T-helper 17 cell (primary cell): ENCODE results near the gene HFE. TPM values are rescaled to one million over a fixed set of nuclear protein-coding genes. Genes with fewer than 3 reads are reported as not detected.
"Not testable (repeated sequence)": the region's sequence is repeated elsewhere in the genome, so short reads cannot be mapped to it uniquely, and the experiment has no call there.

Experiments
- ATAC-seq: fragments of 150-1000 bp; cut with Tn5 transposase; 2 replicates; pipeline ENCODE4 v1.10.0; 2021; ENCODE audit warnings: mild to moderate bottlenecking, moderate library complexity
- DNase-seq, 3 donors: peaks; one replicate each; pipeline versions ENCODE4 v3.0.0 to v3.0.0-alpha.2; 2020 to 2021
- H3K9me3 ChIP-seq: one replicate; pipeline ENCODE4 v1.7.0; 2013; ENCODE audit warnings: low read length, mild to moderate bottlenecking; ENCODE audit not compliant: control insufficient read depth, poor library complexity, severe bottlenecking
- H3K27ac Mint-ChIP-seq: one replicate; pipeline ENCODE4 v1.8.0; 2022; ENCODE audit warnings: mild to moderate bottlenecking, moderate library complexity, mixed read lengths
- H3K27me3 Mint-ChIP-seq: one replicate; pipeline ENCODE4 v1.8.0; 2022; ENCODE audit warnings: mixed read lengths
- H3K36me3 Mint-ChIP-seq: one replicate; pipeline ENCODE4 v1.8.0; 2022; ENCODE audit warnings: low read depth, mixed read lengths
- H3K4me1 Mint-ChIP-seq: one replicate; pipeline ENCODE4 v1.8.0; 2022; ENCODE audit warnings: mild to moderate bottlenecking, mixed read lengths
- H3K4me3 Mint-ChIP-seq: one replicate; pipeline ENCODE4 v1.8.0; 2022; ENCODE audit warnings: mild to moderate bottlenecking, moderate library complexity, mixed read lengths
- total RNA-seq, 4 donors: library from RNA in 2 of 4; stranded (reverse) in 2 of 4; gene quantifications; one replicate each; pipeline ENCODE4 v1.2.3 and lab custom pipeline; 2022 to 2026

The HFE gene
- total RNA-seq, 2 donors from 2014 or later, result 1.2 to 2.4 TPM

DNA sequence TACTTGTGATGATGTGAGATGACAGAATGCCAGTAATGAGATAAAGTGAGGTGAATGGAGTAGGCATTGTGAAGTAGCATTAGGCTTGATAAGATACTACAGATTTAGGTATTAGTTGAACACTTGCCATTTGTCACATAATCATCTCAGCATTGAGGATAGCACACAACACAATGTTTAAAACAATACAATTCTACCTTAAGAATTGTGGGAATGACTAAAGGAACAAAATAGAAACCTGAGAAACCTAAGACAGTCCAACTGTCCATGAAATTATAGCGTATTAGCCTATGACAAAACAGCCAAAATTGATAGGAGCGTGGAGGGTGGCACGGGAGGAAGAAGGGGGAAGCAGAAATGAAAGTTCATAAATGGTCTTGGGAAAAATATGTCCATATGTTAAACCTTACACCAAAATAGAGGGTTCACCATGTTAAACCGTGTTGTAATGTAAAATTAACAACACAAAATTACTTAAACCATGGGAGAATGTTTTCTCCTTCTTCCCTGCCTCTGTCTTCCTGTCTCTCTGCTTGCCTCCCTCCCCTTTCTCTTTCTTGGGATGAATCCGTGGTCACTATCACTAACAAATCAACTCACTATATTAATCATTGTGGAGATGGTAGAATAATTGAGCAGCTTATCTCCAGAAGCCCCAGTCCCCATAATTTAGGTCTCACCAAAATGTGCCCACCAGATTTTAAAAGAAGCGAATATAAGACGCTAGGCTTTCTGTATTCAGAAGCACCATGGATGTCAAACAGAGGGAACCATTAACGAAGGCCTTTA, 33.0 kb upstream of the HFE start:
- H3K27me3 Mint-ChIP-seq, result no peaks in the 10 kb centered on the region
- H3K9me3 ChIP-seq, result no peaks in the 10 kb centered on the region
- peak overlapping the region; percentile 96 for H3K4me3 Mint-ChIP-seq
- no peaks in the 10 kb centered on the region for H3K36me3 Mint-ChIP-seq
- ATAC-seq, result no peak
- peak overlapping the region; percentile 97 for H3K27ac Mint-ChIP-seq
- no peak for DNase-seq
- peaks cover 23% of the 10 kb centered on the region for H3K4me1 Mint-ChIP-seq

GRCh38 chr6:26054781-26055718, 32.2 kb upstream of the HFE start:
- peaks cover 26% of the 10 kb centered on the region for H3K4me1 Mint-ChIP-seq
- H3K9me3 ChIP-seq, result no peaks in the 10 kb centered on the region
- H3K36me3 Mint-ChIP-seq, result peaks cover 2% of the 10 kb centered on the region
- ATAC-seq, result peak; percentile 74
- H3K27ac Mint-ChIP-seq, result peak overlapping the region; percentile 97
- DNase-seq, result peak; percentile 61 to 71 (median 69)
- no peaks in the 10 kb centered on the region for H3K27me3 Mint-ChIP-seq
- H3K4me3 Mint-ChIP-seq, result peak overlapping the region; percentile 96

DNA sequence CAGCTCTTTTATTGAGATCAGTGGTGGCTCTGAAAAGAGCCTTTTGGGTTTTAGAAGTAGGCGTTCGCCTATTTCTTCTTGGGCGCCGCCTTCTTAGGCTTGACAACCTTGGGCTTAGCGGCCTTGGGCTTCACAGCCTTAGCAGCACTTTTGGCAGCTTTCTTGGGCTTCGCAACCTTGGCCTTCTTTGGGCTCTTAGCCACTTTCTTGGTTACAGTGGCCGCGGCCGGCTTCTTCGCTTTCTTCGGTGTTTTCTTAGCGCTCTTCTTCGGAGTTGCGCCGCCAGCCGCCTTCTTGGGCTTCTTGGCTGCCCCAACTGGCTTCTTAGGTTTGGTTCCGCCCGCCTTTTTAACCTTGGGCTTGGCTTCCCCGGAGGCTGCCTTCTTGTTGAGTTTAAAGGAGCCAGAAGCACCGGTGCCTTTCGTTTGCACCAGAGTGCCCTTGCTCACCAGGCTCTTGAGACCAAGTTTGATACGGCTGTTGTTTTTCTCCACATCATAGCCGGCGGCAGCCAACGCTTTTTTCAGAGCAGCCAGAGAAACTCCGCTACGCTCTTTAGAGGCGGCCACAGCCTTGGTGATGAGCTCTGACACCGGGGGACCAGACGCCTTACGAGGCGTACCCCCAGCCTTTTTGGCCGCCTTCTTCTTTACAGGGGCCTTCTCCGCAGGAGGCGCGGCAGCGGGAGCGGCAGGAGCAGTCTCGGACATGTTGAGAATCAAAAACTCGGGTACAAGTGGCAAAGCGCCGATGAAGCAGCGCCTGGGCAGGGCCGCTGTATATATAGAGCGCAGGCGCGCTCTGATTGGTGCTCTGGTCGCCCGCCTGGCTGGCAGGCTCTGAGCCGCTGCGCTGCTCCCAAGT, 31.3 kb upstream of the HFE start:
- H3K9me3 ChIP-seq, result no peaks in the 10 kb centered on the region
- H3K27me3 Mint-ChIP-seq, result no peaks in the 10 kb centered on the region
- ATAC-seq, result peak; percentile 80
- peak overlapping the region; percentile 96 for H3K4me3 Mint-ChIP-seq
- peaks cover 2% of the 10 kb centered on the region for H3K36me3 Mint-ChIP-seq
- peak overlapping the region; percentile 97 for H3K27ac Mint-ChIP-seq
- DNase-seq, result peak; percentile 65 to 77 (median 65)
- peaks cover 26% of the 10 kb centered on the region for H3K4me1 Mint-ChIP-seq

GRCh38 chr6:26056583-26057350, 30.5 kb upstream of the HFE start:
- no peaks in the 10 kb centered on the region for H3K9me3 ChIP-seq
- Mint-ChIP-seq H3K4me1 (peaks cover 26% of the 10 kb centered on the region), H3K4me3 (peak overlapping the region; percentile 96), H3K36me3 (peaks cover 2% of the 10 kb centered on the region), H3K27ac (peak overlapping the region; percentile 97), H3K27me3 (no peaks in the 10 kb centered on the region)
- no peak for DNase-seq
- no peak for ATAC-seq

DNA sequence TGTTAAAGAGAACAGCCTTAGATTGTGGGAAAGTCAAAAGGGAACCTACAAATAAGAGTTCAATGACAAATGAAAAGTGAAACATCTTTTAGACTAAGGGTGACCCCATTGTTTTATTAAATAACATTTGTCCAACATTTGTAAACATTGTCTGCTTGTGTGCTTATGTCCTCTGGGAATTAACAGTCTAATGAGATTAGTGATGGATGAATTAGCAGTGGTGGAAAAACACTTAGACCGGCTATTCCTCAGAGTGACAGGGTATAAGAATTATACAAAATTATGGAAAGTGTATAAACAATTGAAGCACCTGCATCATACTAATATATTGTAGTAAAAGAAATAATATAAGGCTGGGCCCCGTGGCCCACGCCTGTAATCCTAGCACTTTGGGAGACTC, 29.3 kb upstream of the HFE start:
- H3K4me1 Mint-ChIP-seq, result peaks cover 26% of the 10 kb centered on the region
- DNase-seq, result no peak
- H3K27ac Mint-ChIP-seq, result peak overlapping the region; percentile 97
- ATAC-seq, result no peak
- H3K27me3 Mint-ChIP-seq, result no peaks in the 10 kb centered on the region
- no peak overlapping the region for H3K4me3 Mint-ChIP-seq
- peaks cover 2% of the 10 kb centered on the region for H3K36me3 Mint-ChIP-seq
- no peaks in the 10 kb centered on the region for H3K9me3 ChIP-seq

DNA sequence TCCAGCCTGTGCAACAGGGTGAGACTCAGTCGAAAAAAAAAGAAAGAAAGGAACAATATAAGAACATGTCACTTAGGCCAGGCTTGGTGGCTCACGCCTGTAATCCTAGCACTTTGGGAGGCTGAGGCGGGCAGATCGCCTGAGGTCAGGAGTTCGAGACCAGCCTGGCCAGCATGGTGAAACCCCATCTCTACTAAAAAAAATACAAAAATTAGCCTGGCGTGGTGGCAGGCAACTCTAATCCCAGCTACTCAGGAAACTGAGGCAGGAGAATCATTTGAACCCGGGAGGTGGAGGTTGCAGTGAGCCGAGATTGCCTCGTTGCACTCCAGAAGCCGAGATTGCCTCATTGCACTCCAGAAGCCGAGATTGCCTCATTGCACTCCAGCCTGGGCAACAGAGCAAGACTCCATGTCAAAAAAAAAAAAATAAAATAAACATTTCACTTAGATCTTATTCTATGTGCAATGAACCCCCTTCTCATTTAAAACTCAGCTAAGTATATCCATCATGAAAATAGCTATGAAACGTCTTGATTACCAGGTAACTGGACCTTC, 28.7 kb upstream of the HFE start:
- peaks cover 26% of the 10 kb centered on the region for H3K4me1 Mint-ChIP-seq
- H3K9me3 ChIP-seq, H3K36me3 Mint-ChIP-seq, DNase-seq, ATAC-seq, H3K27me3 Mint-ChIP-seq, H3K4me3 Mint-ChIP-seq, H3K27ac Mint-ChIP-seq: not testable (repeated sequence)

DNA sequence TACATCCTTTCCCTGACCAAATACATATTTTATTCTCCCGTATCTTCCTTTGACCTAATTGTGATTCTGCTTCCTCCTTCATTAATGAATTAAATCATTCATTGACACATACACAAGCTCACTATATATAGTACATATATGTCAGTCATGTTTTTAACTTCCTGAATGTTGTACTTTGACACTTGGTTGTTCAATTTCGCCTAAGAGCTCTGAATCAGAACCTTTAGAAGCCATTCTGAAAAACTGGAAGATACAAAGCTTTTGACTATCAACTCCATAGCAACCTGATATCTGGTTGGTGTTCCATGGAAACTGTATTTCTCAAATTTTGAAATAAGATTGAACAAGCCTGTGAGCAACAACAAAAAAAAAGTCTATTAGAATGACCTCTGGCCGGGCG, 27.3 kb upstream of the HFE start:
- Mint-ChIP-seq H3K4me3 (no peak overlapping the region), H3K36me3 (peaks cover 2% of the 10 kb centered on the region), H3K27ac (no peak overlapping the region), H3K27me3 (no peaks in the 10 kb centered on the region), H3K4me1 (peaks cover 15% of the 10 kb centered on the region)
- ATAC-seq (no peak), DNase-seq (no peak)
- H3K9me3 ChIP-seq, result no peaks in the 10 kb centered on the region

- H3K36me3 Mint-ChIP-seq, result peaks cover 2% of the 10 kb centered on the region
- peaks cover 4% of the 10 kb centered on the region for H3K4me1 Mint-ChIP-seq
- no peak overlapping the region for H3K4me3 Mint-ChIP-seq
- ATAC-seq (peak; percentile 67), DNase-seq (no peak)
- no peaks in the 10 kb centered on the region for H3K9me3 ChIP-seq
- no peak overlapping the region for H3K27ac Mint-ChIP-seq
- H3K27me3 Mint-ChIP-seq, result no peaks in the 10 kb centered on the region
These were observed 22.5 kb upstream of the HFE start for GRCh38 chr6:26064619-26065257.

GRCh38 chr6:26065952-26066380, 21.3 kb upstream of the HFE start:
- H3K36me3 Mint-ChIP-seq, result no peaks in the 10 kb centered on the region
- H3K27me3 Mint-ChIP-seq, result no peaks in the 10 kb centered on the region
- no peak overlapping the region for H3K27ac Mint-ChIP-seq
- no peak overlapping the region for H3K4me3 Mint-ChIP-seq
- H3K9me3 ChIP-seq, result no peaks in the 10 kb centered on the region
- peaks cover 3% of the 10 kb centered on the region for H3K4me1 Mint-ChIP-seq
- ATAC-seq (peak; percentile 98), DNase-seq (peak in 2 of 3 donors; percentile 24 to 32)

DNA sequence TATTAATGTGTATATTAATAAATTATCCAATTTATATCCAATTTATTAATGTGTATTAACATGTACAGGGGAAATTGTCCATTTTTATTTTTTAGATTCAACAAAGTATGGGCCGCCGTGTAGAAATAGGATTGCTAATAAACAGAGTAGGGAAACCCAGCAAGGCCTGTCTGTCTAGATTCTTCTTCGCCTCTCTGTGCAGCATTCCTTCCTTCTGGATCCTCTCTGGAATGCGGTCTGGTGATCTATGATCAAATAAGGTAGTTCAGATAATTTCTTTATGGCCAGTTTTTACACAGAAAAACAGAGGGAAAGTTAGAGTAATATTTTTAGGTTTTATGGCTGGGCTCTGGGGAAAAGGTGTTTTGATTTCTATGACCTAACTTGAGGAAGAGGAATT, 19.9 kb upstream of the HFE start:
- H3K36me3 Mint-ChIP-seq, result no peaks in the 10 kb centered on the region
- H3K27me3 Mint-ChIP-seq, result peaks cover 5% of the 10 kb centered on the region
- no peak for ATAC-seq
- DNase-seq, result no peak
- H3K9me3 ChIP-seq, result no peaks in the 10 kb centered on the region
- no peak overlapping the region for H3K4me3 Mint-ChIP-seq
- peaks cover 4% of the 10 kb centered on the region for H3K4me1 Mint-ChIP-seq
- no peak overlapping the region for H3K27ac Mint-ChIP-seq

- Mint-ChIP-seq H3K27ac (no peak overlapping the region), H3K36me3 (no peaks in the 10 kb centered on the region), H3K4me1 (peaks cover 4% of the 10 kb centered on the region), H3K4me3 (no peak overlapping the region), H3K27me3 (peaks cover 5% of the 10 kb centered on the region)
- H3K9me3 ChIP-seq, result no peaks in the 10 kb centered on the region
- no peak for ATAC-seq
- DNase-seq, result no peak
These were observed 19.2 kb upstream of the HFE start for GRCh38 chr6:26068036-26068435.

DNA sequence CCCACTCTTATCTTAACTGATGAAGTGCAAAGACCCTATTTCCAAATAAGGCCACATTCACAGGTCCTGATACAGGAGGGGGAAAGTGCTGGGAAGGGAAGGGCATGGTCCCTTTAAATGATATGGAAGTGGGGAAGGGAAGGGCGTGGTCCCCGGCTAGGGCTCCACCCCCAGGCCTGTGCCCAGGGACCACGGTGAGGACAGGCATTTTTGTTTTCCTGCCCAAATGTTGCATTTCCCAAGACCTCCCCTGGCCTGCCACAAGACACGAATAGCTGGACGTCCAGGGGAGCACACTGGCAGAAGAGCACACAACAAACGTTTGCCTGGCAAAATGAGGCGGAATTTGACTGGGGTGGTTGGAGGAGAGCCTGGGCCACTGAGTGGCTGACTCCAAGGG, 16.1 kb upstream of the HFE start:
- no peak overlapping the region for H3K4me3 Mint-ChIP-seq
- DNase-seq (no peak), ATAC-seq (no peak)
- no peak overlapping the region for H3K27ac Mint-ChIP-seq
- H3K36me3 Mint-ChIP-seq, result no peaks in the 10 kb centered on the region
- no peaks in the 10 kb centered on the region for H3K9me3 ChIP-seq
- peaks cover 9% of the 10 kb centered on the region for H3K27me3 Mint-ChIP-seq
- H3K4me1 Mint-ChIP-seq, result peaks cover 8% of the 10 kb centered on the region
